ENCODE data around the gene ATP6V1G2. TPM values are rescaled to one million over a fixed set of nuclear protein-coding genes. Genes with fewer than 3 reads are reported as not detected.

ATP6V1G2 gene
- total RNA-seq, 4 donors from 2014 or later, result 0.64 to 1.6 (median 1.4) TPM; not detected in 1

- DNase-seq (ENCODE audit: low spot score in 2 of 2), result no peak
- Histone ChIP-seq H3K36me3 (peaks cover 41% of the 10 kb centered on the region), H3K4me3 (no peak overlapping the region), H3K27ac (peak overlapping the region; percentile 13), H3K9me3 (no peaks in the 10 kb centered on the region), H3K4me1 (peaks cover 29% of the 10 kb centered on the region), H3K27me3 (no peaks in the 10 kb centered on the region)
- TF ChIP-seq POLR2A (IDR thresholded peaks at IDR 0.05), result no peak
- no peak for TF ChIP-seq POLR2AphosphoS5 (IDR thresholded peaks at IDR 0.05)
- no peak for TF ChIP-seq CTCF (IDR thresholded peaks at IDR 0.05)
- TF ChIP-seq EP300 (IDR thresholded peaks at IDR 0.05), result no peak
- 54% methylated on average over 7 of the region's 7 CpGs for WGBS
These were observed 13.7 kb upstream of the ATP6V1G2 start for GRCh38 chr6:31559958-31560696.

DNA sequence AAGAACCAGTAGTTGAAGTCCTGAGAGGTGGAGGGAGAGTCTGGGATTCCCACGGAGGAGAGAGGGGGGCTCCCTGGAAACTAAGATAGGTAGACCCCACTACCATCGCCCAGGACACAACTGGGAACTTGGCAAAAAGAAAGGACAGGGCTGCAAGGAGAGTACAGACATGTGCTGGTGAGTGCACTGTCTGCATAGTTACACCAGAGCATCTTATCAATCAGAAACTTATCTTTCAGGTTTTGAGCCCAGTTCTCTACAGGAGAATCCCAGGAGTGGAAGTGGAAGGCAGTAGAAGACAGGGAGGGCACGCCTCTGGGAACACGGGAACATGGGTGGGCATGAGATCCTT lies 13.2 kb upstream of the ATP6V1G2 start:
- peaks cover 41% of the 10 kb centered on the region for H3K36me3 ChIP-seq
- peak overlapping the region; percentile 13 for H3K27ac ChIP-seq
- DNase-seq (ENCODE audit: low spot score in 2 of 2), result no peak
- no peak overlapping the region for H3K4me3 ChIP-seq
- 67% methylated on average over 4 of the region's 4 CpGs for WGBS
- TF ChIP-seq POLR2A (IDR thresholded peaks at IDR 0.05) (no peak), EP300 (IDR thresholded peaks at IDR 0.05) (no peak), POLR2AphosphoS5 (IDR thresholded peaks at IDR 0.05) (no peak), CTCF (IDR thresholded peaks at IDR 0.05) (no peak)
- no peaks in the 10 kb centered on the region for H3K9me3 ChIP-seq
- H3K27me3 ChIP-seq, result no peaks in the 10 kb centered on the region
- peaks cover 29% of the 10 kb centered on the region for H3K4me1 ChIP-seq

- H3K9me3 ChIP-seq, result no peaks in the 10 kb centered on the region
- no peak for TF ChIP-seq POLR2AphosphoS5 (IDR thresholded peaks at IDR 0.05)
- TF ChIP-seq EP300 (IDR thresholded peaks at IDR 0.05), result no peak
- no peak for TF ChIP-seq CTCF (IDR thresholded peaks at IDR 0.05)
- no peak for TF ChIP-seq POLR2A (IDR thresholded peaks at IDR 0.05)
- no peak for DNase-seq (ENCODE audit: low spot score in 2 of 2)
- WGBS, result 72% methylated on average over 14 of the region's 14 CpGs
- no peaks in the 10 kb centered on the region for H3K27me3 ChIP-seq
- H3K27ac ChIP-seq, result no peak overlapping the region
- peaks cover 29% of the 10 kb centered on the region for H3K4me1 ChIP-seq
- H3K36me3 ChIP-seq, result peaks cover 45% of the 10 kb centered on the region
- no peak overlapping the region for H3K4me3 ChIP-seq
These were observed 12.5 kb upstream of the ATP6V1G2 start for GRCh38 chr6:31558631-31559500.

DNA sequence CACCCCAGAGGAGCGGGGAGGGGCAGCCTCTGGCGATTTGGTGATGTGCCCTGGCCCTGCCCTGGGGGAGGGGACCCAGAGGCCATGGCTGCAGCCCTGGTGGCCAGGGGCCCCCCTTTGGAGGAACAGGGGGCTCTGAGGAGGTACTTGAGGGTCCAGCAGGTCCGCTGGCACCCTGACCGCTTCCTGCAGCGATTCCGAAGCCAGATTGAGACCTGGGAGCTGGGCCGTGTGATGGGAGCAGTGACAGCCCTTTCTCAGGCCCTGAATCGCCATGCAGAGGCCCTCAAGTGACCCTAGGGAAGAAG lies 11.9 kb upstream of the ATP6V1G2 start:
- Histone ChIP-seq H3K9me3 (no peaks in the 10 kb centered on the region), H3K4me3 (no peak overlapping the region), H3K27ac (no peak overlapping the region), H3K4me1 (peaks cover 26% of the 10 kb centered on the region), H3K36me3 (peaks cover 50% of the 10 kb centered on the region), H3K27me3 (no peaks in the 10 kb centered on the region)
- 69% methylated on average over 4 of the region's 8 CpGs for WGBS
- no peak for DNase-seq (ENCODE audit: low spot score in 2 of 2)
- TF ChIP-seq EP300 (IDR thresholded peaks at IDR 0.05) (no peak), CTCF (IDR thresholded peaks at IDR 0.05) (no peak), POLR2AphosphoS5 (IDR thresholded peaks at IDR 0.05) (no peak), POLR2A (IDR thresholded peaks at IDR 0.05) (no peak)

Data from suprapubic skin (tissue), 4 donors.